HL-60 (cell line): ENCODE measurements around the gene TTC28.

ENCODE experiments used
- DNase-seq, 2 experiments: peaks; one replicate each; pipeline ENCODE4 v3.0.0-alpha.2; 2010 to 2020; ENCODE audit warnings: low read depth in 1 of 2, low spot score in 1 of 2
- H3K27ac ChIP-seq: fragments of 250-450 bp; sonication (Bioruptor Pico); replicated peaks from 2 replicates; pipeline ENCODE4 v1.5.1; 2020; ENCODE audit warnings: mild to moderate bottlenecking, moderate library complexity
- H3K27me3 ChIP-seq: fragments of 250-450 bp; sonication (Bioruptor Pico); 2 replicates; pipeline ENCODE4 v1.5.1; 2021; ENCODE audit warnings: mild to moderate bottlenecking, moderate library complexity; ENCODE audit not compliant: insufficient read depth, poor library complexity, severe bottlenecking
- H3K4me3 ChIP-seq: replicated peaks from 2 replicates; pipeline ENCODE4 v1.5.1; 2011; ENCODE audit warnings: mild to moderate bottlenecking, control low read depth, low read length; ENCODE audit not compliant: insufficient read depth
- CTCF ChIP-seq: IDR thresholded peaks from one replicate; pipeline ENCODE4 v1.5.1; 2011; ENCODE audit warnings: low read length, control low read depth, inconsistent platforms; ENCODE audit not compliant: insufficient read depth
- GABPA ChIP-seq: IDR thresholded peaks from 2 replicates; pipeline ENCODE4 v1.6.1; 2012; ENCODE audit warnings: low read depth
- POLR2AphosphoS5 ChIP-seq: IDR thresholded peaks from 2 replicates; pipeline ENCODE4 v1.6.1; 2012; ENCODE audit warnings: low read depth
- REST ChIP-seq: IDR thresholded peaks from 2 replicates; pipeline ENCODE4 v1.6.1; 2012; ENCODE audit warnings: low read depth; ENCODE audit not compliant: insufficient replicate concordance
- SPI1 ChIP-seq: IDR thresholded peaks from 2 replicates; pipeline ENCODE4 v1.6.1; 2012; ENCODE audit warnings: low read depth, mild to moderate bottlenecking, borderline replicate concordance

Gene TTC28

GRCh38 chr22:27935897-27936296 is 743.7 kb downstream of the TTC28 start:
- Histone ChIP-seq H3K27me3 (no peaks in the 10 kb centered on the region), H3K4me3 (no peak overlapping the region), H3K27ac (no peak overlapping the region)
- TF ChIP-seq SPI1 (no peak), CTCF (no peak), GABPA (no peak), REST (no peak)
- DNase-seq, result no peak

GRCh38 chr22:27934069-27934468 is 745.6 kb downstream of the TTC28 start:
- H3K27me3 ChIP-seq, result no peaks in the 10 kb centered on the region

More at GRCh38 chr22:27934069-27934468, 745.6 kb downstream of the TTC28 start:
- H3K4me3 ChIP-seq, result no peak overlapping the region
- no peak for DNase-seq
- no peak overlapping the region for H3K27ac ChIP-seq
- TF ChIP-seq REST, result no peak
- no peak for TF ChIP-seq GABPA
- no peak for TF ChIP-seq CTCF
- no peak for TF ChIP-seq POLR2AphosphoS5
- TF ChIP-seq SPI1, result no peak
